Mammary epithelial cell (primary cell): Measurements from ENCODE around the gene ANK3.

ENCODE experiments used
- EZH2 ChIP-seq: IDR thresholded peaks from 2 replicates; pipeline ENCODE4 v1.6.1; 2012; ENCODE audit warnings: low read length, inconsistent platforms, borderline replicate concordance
- TF ChIP-seq, protein P1 (sequence below), 2 donors: IDR thresholded peaks in 1 of 2; conservative IDR thresholded peaks in 1 of 2; 2 replicates each; pipeline ENCODE4 v1.5.1; 2011 to 2012; ENCODE audit warnings: inconsistent platforms in 2 of 2, low read length in 2 of 2, mild to moderate bottlenecking in 2 of 2, control low read depth in 1 of 2, low read depth in 1 of 2; ENCODE audit not compliant: insufficient read depth in 1 of 2; ENCODE audit errors: extremely low read depth in 1 of 2

- TF ChIP-seq, protein P1, sequence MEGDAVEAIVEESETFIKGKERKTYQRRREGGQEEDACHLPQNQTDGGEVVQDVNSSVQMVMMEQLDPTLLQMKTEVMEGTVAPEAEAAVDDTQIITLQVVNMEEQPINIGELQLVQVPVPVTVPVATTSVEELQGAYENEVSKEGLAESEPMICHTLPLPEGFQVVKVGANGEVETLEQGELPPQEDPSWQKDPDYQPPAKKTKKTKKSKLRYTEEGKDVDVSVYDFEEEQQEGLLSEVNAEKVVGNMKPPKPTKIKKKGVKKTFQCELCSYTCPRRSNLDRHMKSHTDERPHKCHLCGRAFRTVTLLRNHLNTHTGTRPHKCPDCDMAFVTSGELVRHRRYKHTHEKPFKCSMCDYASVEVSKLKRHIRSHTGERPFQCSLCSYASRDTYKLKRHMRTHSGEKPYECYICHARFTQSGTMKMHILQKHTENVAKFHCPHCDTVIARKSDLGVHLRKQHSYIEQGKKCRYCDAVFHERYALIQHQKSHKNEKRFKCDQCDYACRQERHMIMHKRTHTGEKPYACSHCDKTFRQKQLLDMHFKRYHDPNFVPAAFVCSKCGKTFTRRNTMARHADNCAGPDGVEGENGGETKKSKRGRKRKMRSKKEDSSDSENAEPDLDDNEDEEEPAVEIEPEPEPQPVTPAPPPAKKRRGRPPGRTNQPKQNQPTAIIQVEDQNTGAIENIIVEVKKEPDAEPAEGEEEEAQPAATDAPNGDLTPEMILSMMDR (conservative IDR thresholded peaks at IDR 0.05 in 1 of 2, IDR thresholded peaks at IDR 0.05 in 1 of 2; ENCODE audit: extremely low read depth in 1 of 2, insufficient read depth in 1 of 2, low read depth in 1 of 2, low read length in 2 of 2) = no peak
- no peak for TF ChIP-seq EZH2
Measured at GRCh38 chr10:60230892-60231291, 158.8 kb downstream of the ANK3 start.
